HEK293T (cell line): Measurements from ENCODE around the gene RFX1.

Source experiments
- ARNT ChIP-seq: fragments of 450-650 bp; IDR thresholded peaks from 2 replicates; pipeline ENCODE4 v1.6.1; 2017; ENCODE audit warnings: mild to moderate bottlenecking
- BHLHE40 ChIP-seq: fragments of 450-650 bp; IDR thresholded peaks from 2 replicates; pipeline ENCODE4 v1.6.1; 2016; ENCODE audit warnings: mild to moderate bottlenecking, moderate library complexity, borderline replicate concordance
- ELF4 ChIP-seq: fragments of 450-650 bp; IDR thresholded peaks from 2 replicates; pipeline ENCODE4 v1.6.1; 2017; ENCODE audit warnings: antibody characterized with exemption
- FOXA1 ChIP-seq: fragments of 450-650 bp; IDR thresholded peaks from 2 replicates; pipeline ENCODE4 v1.6.1; 2016; ENCODE audit warnings: mild to moderate bottlenecking
- FOXM1 ChIP-seq: fragments of 450-650 bp; IDR thresholded peaks from 2 replicates; pipeline ENCODE4 v1.6.1; 2017; ENCODE audit warnings: mild to moderate bottlenecking, borderline replicate concordance
- HDGF ChIP-seq: fragments of 450-650 bp; IDR thresholded peaks from 2 replicates; pipeline ENCODE4 v1.6.1; 2017; ENCODE audit warnings: antibody characterized with exemption, borderline replicate concordance
- NFRKB ChIP-seq: fragments of 450-650 bp; IDR thresholded peaks from 2 replicates; pipeline ENCODE4 v1.6.1; 2016; ENCODE audit warnings: mild to moderate bottlenecking, moderate library complexity
- SP1 ChIP-seq: fragments of 450-650 bp; IDR thresholded peaks from 2 replicates; pipeline ENCODE4 v1.6.1; 2017
- SUZ12 ChIP-seq: fragments of 450-650 bp; IDR thresholded peaks from 2 replicates; pipeline ENCODE4 v1.6.1; 2016; ENCODE audit warnings: mild to moderate bottlenecking
- TARDBP ChIP-seq: fragments of 450-650 bp; IDR thresholded peaks from 2 replicates; pipeline ENCODE4 v1.6.1; 2016
- ZNF384 ChIP-seq: fragments of 450-650 bp; IDR thresholded peaks from 2 replicates; pipeline ENCODE4 v1.6.1; 2016

DNA sequence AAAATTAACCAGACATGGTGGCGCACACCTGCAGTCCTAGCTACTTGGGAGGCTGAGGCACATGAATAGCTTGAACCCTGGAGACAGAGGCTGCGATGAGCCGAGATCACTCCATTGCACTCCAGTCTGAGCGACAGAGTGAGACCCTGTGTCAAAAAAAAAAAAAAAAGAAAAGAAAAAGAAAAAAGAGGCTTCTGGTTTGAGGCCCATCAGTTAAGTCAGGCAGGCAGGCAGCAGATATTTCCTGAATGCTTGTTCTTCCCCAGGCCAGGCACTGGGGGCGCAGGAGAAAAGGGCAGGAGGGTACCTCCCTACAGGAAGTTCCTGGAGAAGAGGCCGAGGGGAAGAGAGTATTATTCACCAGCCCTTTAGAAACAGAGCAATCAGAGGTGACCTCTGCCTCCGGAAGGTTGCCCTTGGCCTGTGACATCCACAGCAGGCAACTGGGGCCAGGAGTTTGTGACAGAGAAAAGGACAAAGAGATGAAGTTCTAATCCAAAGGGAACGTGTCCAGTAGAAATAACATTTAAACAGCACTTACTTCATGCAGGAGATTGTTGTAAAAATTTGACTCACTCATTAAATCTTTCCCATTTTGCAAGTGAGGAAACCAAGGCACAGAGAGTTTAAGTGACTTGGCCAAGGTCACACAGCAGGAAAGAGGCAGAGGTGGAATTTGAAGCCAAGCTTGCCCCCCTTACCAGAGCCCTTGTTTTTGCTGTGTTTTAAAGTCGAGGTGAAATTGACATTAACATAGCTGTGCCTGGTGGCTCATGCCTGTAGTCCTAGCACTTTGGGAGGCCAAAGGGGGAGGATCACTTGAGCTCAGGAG is 17.5 kb upstream of the RFX1 start:
- no peak for TF ChIP-seq NFRKB
- no peak for TF ChIP-seq FOXM1
- no peak for TF ChIP-seq SP1
- no peak for TF ChIP-seq BHLHE40
- TF ChIP-seq ZNF384, result no peak
- no peak for TF ChIP-seq FOXA1
- TF ChIP-seq SUZ12, result no peak
- no peak for TF ChIP-seq ELF4
- no peak for TF ChIP-seq HDGF
- TF ChIP-seq ARNT, result no peak
- TF ChIP-seq TARDBP, result no peak
